Nephron progenitor cell (in vitro differentiated cells): ENCODE data around the gene DCAF12.
"Not testable (repeated sequence)": the region's sequence is repeated elsewhere in the genome, so short reads cannot be mapped to it uniquely, and the experiment has no call there.

Experiments used
- DNase-seq: peaks from one replicate; pipeline ENCODE4 v3.0.0; 2021
- H3K27ac Mint-ChIP-seq: 2 replicates; pipeline ENCODE4 v1.8.0; 2021; ENCODE audit warnings: mild to moderate bottlenecking, moderate library complexity, mixed read lengths
- H3K27me3 Mint-ChIP-seq: 2 replicates; pipeline ENCODE4 v1.8.0; 2021; ENCODE audit warnings: mild to moderate bottlenecking, low read depth, mixed read lengths; ENCODE audit not compliant: poor library complexity
- H3K36me3 Mint-ChIP-seq: 2 replicates; pipeline ENCODE4 v1.8.0; 2021; ENCODE audit warnings: low read depth, mixed read lengths
- H3K4me1 Mint-ChIP-seq: 2 replicates; pipeline ENCODE4 v1.8.0; 2021; ENCODE audit warnings: mixed read lengths
- H3K4me3 Mint-ChIP-seq: 2 replicates; pipeline ENCODE4 v1.8.0; 2021; ENCODE audit warnings: mild to moderate bottlenecking, moderate library complexity, mixed read lengths
- H3K9me3 Mint-ChIP-seq: 2 replicates; pipeline ENCODE4 v1.8.0; 2021; ENCODE audit warnings: mild to moderate bottlenecking, moderate library complexity, mixed read lengths
- TF ChIP-seq, protein P1 (sequence below): fragments of 200-600 bp; sonication (generic); IDR thresholded peaks from 2 replicates; pipeline ENCODE4 v1.5.0; 2021; ENCODE audit warnings: antibody characterized with exemption

The DCAF12 gene

DNA sequence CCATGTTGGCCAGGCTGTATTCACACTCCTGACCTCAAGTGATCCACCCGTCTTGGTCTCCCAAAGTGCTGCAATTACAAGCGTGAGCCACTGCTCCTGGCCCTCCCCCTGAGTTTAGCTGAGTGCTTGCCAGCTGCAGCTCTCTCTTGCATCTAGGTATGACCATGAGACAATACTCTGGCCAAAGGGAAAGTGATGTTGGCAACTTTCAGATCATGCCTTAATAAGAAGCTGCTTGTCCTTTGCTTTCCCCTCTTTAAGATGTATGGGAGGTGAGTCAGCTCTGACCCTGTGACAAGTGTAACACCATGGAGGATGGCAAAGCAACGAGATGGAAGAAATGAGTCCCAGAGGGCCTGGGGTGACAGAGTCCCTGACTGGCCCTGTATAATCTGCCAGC is 18.7 kb upstream of the DCAF12 start:
- DNase-seq: no peak
- no peak overlapping the region for H3K4me3 Mint-ChIP-seq
- peaks cover 5% of the 10 kb centered on the region for H3K4me1 Mint-ChIP-seq
- peak overlapping the region; percentile 31 for H3K27ac Mint-ChIP-seq
- TF ChIP-seq, protein P1, sequence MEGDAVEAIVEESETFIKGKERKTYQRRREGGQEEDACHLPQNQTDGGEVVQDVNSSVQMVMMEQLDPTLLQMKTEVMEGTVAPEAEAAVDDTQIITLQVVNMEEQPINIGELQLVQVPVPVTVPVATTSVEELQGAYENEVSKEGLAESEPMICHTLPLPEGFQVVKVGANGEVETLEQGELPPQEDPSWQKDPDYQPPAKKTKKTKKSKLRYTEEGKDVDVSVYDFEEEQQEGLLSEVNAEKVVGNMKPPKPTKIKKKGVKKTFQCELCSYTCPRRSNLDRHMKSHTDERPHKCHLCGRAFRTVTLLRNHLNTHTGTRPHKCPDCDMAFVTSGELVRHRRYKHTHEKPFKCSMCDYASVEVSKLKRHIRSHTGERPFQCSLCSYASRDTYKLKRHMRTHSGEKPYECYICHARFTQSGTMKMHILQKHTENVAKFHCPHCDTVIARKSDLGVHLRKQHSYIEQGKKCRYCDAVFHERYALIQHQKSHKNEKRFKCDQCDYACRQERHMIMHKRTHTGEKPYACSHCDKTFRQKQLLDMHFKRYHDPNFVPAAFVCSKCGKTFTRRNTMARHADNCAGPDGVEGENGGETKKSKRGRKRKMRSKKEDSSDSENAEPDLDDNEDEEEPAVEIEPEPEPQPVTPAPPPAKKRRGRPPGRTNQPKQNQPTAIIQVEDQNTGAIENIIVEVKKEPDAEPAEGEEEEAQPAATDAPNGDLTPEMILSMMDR: no peak
- H3K36me3 Mint-ChIP-seq: no peaks in the 10 kb centered on the region
- peaks cover 3% of the 10 kb centered on the region for H3K27me3 Mint-ChIP-seq
- H3K9me3 Mint-ChIP-seq: no peaks in the 10 kb centered on the region

DNA sequence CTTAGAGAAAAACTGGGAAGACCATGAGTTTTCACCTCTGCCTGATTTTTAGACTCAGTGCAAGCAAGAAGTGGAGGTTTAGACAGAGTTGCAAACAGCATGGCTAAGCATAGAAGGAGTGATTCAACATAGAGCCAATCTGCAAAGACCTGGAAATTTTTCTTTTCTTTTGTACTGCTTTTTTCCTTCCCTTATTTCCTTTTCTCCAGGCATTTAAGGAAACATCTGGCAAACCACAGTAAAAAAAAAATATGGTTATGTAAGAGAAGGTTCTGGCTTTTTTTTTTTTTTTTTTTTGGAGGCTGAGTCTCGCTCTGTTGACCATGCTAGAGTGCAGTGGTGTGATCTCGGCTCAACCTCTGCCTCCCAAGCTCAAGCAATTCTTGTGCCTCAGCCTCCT is 16.6 kb upstream of the DCAF12 start:
- peaks cover 3% of the 10 kb centered on the region for H3K27me3 Mint-ChIP-seq
- H3K4me3 Mint-ChIP-seq: no peak overlapping the region
- H3K9me3 Mint-ChIP-seq: peaks cover 4% of the 10 kb centered on the region
- TF ChIP-seq, protein P1: no peak
- DNase-seq: no peak
- H3K36me3 Mint-ChIP-seq: no peaks in the 10 kb centered on the region
- no peak overlapping the region for H3K27ac Mint-ChIP-seq
- H3K4me1 Mint-ChIP-seq: peaks cover 5% of the 10 kb centered on the region

DNA sequence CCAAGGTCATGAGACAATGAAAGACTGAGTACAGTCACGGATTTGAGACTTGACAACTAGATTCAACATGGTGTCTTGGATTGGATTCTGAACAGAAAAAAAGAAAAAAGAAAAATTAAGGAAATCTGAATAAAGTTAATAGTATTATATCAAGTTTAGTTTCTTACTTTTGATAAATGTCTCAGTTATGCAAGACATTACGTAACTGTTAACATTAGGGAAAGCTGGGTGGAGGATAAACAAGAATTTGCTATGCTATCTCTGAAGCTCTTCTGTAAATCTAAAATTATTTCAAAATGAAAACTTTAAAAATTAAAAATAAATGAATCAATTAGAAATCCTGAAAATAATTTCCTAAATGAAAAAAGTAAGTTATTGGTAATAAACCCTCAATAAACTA is 14.4 kb upstream of the DCAF12 start:
- H3K27ac Mint-ChIP-seq: no peak overlapping the region
- H3K9me3 Mint-ChIP-seq: peaks cover 4% of the 10 kb centered on the region
- TF ChIP-seq, protein P1: no peak
- H3K4me3 Mint-ChIP-seq: no peak overlapping the region
- DNase-seq: no peak
- H3K4me1 Mint-ChIP-seq: peaks cover 5% of the 10 kb centered on the region
- H3K27me3 Mint-ChIP-seq: peaks cover 3% of the 10 kb centered on the region
- H3K36me3 Mint-ChIP-seq: no peaks in the 10 kb centered on the region

DNA sequence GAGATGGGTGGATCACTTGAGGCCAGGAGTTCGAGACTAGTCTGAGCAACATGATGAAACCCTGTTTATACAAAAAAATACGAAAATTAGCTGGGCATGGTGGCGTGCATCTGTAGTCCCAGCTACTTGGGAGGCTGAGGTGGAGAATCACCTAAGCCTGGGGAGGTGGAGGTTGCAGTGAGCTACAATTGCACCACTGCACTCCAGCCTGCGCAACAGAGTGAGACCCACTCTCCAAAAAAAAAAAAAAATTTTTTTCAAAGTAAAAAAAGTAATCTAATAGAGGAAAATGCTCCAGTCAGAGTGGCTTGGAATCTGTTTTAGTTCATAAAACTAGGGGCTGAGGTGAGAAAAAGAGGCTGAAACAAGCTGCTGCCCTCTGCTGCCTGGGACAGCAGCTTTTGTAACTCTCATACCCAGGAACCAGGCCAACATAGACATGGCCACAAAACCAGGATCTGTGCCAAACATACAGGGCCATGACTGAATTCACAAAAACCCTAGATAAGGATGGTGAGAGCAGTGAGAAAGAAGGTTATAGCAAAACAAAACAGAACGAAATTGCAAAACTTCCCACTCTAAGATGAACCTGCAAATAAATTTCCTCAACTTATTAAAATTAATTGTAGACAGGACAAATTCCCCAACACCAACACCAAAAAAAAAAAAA is 13.1 kb upstream of the DCAF12 start:
- Mint-ChIP-seq H3K27me3 (peaks cover 3% of the 10 kb centered on the region), H3K9me3 (peaks cover 8% of the 10 kb centered on the region), H3K27ac (no peak overlapping the region), H3K4me1 (no peaks in the 10 kb centered on the region), H3K4me3 (no peak overlapping the region), H3K36me3 (no peaks in the 10 kb centered on the region)
- TF ChIP-seq, protein P1: no peak
- DNase-seq: no peak

DNA sequence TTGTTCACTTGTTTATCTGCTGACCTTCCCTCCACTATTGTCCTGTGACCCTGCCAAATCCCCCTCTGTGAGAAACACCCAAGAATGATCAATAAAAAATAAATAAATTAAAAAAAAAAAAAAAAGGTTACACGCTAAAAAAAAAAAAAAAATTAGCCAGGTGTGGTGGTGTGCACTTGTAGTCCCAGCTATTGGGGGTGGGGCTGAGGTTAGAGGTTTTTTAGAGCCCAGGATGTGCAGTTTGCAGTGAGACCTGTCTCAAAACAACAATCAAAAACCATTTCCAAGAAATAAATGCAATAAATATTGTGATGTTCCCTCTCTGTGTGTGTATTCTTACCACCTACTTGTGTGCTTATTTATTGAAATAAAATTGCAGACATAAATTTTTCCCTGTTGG is 12.1 kb upstream of the DCAF12 start:
- H3K4me1 Mint-ChIP-seq, H3K27me3 Mint-ChIP-seq, H3K36me3 Mint-ChIP-seq, H3K27ac Mint-ChIP-seq, H3K9me3 Mint-ChIP-seq, H3K4me3 Mint-ChIP-seq, DNase-seq: not testable (repeated sequence)

- TF ChIP-seq, protein P1: no peak
- H3K27ac Mint-ChIP-seq: no peak overlapping the region
- no peak for DNase-seq
- H3K27me3 Mint-ChIP-seq: peaks cover 4% of the 10 kb centered on the region
- peaks cover 13% of the 10 kb centered on the region for H3K4me1 Mint-ChIP-seq
- no peaks in the 10 kb centered on the region for H3K36me3 Mint-ChIP-seq
- H3K4me3 Mint-ChIP-seq: no peak overlapping the region
- peaks cover 8% of the 10 kb centered on the region for H3K9me3 Mint-ChIP-seq
Measured at GRCh38 chr9:34134521-34134920, 8.0 kb upstream of the DCAF12 start.
